AG09309 (cell line): ENCODE results near the gene FMNL1.

Experiments
- DNase-seq: peaks from one replicate; pipeline ENCODE4 v3.0.0-alpha.2; 2010; ENCODE audit warnings: low read depth
- H3K4me3 ChIP-seq: 2 replicates; pipeline ENCODE4 v1.5.1; 2011; ENCODE audit warnings: mild to moderate bottlenecking, low read depth, low read length, moderate library complexity; ENCODE audit not compliant: control insufficient read depth
- TF ChIP-seq, protein P1 (sequence below): IDR thresholded peaks from 2 replicates; pipeline ENCODE4 v1.5.1; 2011; ENCODE audit warnings: mild to moderate bottlenecking, low read depth, low read length, inconsistent platforms; ENCODE audit not compliant: insufficient read depth, control insufficient read depth; ENCODE audit errors: missing control alignments

FMNL1 gene

DNA sequence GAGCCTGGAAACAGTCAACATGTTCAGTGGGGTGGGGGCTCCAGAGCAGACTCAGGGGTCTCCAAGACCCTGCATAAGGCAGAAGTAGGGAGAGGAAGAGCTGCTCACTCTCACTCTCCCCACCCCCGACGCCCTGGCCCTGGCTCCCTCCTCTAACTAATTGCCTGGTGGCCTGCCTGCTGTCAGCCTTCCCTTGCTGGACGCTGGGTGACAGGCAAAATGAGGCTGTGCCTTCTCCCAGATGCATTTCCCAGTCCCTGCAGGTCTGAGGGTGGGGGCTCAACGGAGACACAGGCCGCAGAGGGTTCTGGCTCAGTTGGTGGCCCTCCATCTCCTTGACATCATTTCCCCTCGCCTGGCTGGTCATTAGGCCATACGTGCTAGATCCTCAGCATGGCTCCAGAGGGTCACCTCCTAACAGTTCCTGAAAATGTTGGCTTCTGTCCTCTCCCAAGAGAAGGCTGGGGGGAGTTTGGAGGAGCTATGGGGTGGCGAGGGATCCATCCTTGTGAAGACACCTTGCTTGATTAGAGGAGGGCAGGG, 1.4 kb downstream of the FMNL1 start:
- DNase-seq = no peak
- H3K4me3 ChIP-seq = no peak overlapping the region
- TF ChIP-seq, protein P1, sequence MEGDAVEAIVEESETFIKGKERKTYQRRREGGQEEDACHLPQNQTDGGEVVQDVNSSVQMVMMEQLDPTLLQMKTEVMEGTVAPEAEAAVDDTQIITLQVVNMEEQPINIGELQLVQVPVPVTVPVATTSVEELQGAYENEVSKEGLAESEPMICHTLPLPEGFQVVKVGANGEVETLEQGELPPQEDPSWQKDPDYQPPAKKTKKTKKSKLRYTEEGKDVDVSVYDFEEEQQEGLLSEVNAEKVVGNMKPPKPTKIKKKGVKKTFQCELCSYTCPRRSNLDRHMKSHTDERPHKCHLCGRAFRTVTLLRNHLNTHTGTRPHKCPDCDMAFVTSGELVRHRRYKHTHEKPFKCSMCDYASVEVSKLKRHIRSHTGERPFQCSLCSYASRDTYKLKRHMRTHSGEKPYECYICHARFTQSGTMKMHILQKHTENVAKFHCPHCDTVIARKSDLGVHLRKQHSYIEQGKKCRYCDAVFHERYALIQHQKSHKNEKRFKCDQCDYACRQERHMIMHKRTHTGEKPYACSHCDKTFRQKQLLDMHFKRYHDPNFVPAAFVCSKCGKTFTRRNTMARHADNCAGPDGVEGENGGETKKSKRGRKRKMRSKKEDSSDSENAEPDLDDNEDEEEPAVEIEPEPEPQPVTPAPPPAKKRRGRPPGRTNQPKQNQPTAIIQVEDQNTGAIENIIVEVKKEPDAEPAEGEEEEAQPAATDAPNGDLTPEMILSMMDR = no peak

DNA sequence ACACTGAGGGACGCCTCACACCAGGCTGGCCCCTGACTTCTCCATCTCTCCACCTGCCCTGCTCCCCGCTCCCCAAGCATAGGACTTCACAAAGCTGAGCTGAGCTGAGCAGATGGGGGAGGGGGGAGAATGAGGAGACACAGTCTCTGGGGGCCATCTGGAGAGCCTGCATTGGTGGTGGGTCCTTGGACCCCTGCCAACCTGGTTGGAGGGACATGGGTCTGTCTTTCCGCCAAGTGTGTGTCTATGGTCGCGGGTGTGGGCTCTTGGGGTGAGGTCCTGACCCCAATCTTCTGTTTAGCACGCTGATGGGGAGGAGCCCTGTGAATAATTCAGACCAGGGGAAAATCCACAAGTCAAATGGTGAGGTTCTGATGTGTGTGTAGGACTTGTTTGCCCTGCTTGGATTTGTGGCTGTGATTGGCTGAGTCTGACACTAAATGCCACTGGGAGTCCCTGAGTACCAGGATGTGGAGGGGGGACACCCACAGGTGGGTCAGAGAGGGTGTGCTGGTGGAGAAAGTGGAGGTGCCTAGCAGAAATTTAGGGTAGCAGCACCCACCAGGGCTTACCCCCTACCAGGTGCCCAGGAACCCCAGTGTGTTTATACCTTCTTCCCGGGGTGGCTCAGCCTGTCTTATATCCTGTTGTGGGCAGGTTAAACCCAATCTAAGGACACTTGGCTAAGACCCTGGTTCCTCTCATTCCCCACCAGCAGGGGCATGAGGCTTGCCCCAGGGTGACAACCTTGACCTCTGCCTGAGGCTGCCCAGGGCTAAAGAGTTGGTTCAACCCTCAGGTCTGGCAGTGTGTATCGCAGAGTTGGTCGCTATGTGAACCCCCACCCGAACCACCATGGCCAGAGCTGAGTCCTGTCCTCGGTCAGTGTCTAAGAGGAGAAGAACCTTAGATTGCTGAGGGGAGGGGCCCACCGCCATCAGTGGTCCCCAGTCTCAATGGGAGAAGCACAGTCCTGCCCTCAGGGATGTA, 2.1 kb downstream of the FMNL1 start:
- no peak for DNase-seq
- no peak overlapping the region for H3K4me3 ChIP-seq
- TF ChIP-seq, protein P1 = no peak

DNA sequence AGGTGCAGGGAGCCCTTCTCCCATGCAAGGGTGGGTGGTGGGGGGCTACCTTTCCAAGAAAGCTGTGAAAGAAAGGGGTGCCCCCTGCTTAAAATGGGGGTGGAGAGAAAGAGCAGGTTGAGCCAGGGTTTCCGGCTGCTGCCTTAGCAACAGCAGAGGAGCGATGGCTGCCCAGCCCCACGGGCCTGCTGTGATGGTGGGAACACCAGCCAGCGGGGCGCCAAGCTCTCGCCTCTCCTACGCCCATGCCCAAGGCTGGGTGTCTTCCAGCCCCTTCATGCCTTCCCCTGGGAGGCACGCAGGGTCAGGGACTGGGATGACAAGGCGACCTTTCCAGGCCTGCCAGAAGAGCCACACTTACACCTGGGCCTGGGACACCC, 3.0 kb downstream of the FMNL1 start:
- TF ChIP-seq, protein P1 = no peak
- no peak for DNase-seq
- no peak overlapping the region for H3K4me3 ChIP-seq

DNA sequence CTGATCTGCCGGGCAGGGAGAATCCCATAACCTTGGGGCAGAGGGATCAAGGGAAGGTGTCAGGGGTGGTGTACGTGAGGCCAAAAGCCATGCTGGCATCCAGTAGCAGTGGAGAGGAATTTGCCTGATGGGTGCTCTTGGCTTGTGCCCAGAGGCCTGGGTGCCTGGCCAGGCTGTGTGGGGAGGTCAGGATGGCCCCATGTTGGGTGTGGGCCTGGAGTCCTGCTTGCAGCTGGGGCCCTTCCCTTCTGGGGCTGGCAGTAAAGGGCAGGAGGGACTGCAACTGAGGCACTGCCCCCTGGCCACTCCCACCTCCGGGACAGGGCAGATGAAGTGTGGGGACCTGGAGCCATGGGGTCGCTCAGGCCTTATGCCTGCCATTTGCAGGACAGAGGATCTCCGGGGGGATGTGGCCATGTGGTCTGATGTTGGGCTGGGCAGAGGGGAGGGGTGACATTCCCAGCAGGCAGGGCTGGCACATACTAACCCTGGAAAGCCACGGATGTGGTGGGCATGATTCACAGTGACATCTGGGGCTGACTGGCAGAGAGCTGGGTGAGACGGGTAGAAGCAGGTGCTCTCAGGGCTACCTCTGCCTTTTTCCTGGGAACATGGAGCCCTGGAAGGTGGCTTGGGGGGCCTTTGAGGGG, 3.5 kb downstream of the FMNL1 start:
- DNase-seq = no peak
- H3K4me3 ChIP-seq = no peak overlapping the region
- TF ChIP-seq, protein P1 = no peak

DNA sequence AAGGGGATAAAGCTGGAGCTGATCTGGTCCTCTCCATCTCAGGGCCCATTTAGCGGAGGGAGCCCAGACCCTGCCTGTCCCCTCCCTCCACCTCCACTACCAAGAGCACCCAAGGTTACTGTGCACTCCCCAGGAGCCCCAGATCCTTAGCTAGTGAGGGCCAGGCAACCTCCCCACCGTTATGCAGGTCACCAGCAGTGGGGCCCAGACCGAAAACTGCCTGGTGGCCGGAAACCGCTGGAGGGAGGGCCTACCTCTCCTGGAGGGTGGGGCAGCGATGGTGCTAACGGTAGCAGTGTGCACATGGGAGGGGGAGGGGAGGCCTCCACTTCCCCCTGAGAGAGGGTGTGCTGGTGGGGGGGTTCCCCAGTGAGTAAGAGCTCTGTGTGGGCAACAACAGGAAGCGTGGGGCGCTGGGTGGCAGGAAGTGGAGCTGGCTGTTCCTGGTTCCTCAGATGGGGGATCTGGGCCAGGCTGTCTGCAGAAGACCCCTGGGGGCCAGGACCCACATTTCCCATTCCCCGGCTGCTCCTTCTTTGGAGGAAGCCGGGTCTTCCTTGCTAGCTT, 4.4 kb downstream of the FMNL1 start:
- no peak for DNase-seq
- H3K4me3 ChIP-seq = no peak overlapping the region
- TF ChIP-seq, protein P1 = no peak

DNA sequence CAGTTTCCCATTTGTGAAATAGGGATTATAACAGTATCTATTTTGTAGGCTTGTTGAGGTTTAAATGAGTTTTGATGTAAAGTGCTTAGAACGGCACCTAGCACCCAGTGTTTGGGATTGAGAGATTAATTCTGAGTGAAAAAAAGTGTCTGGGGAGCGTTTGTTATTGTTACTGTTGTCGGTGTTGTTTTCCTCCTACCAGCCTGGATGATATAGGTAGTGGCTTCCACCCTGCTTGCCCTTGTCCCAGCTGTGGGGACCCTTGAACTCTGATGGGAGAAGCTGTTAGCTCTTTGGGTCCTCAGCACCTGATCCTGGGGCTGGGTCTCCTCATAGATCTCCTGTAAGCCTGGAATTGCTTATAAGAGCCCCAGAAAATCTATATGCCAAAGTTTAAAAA, 4.9 kb downstream of the FMNL1 start:
- no peak for DNase-seq
- TF ChIP-seq, protein P1 = no peak
- H3K4me3 ChIP-seq = no peak overlapping the region
